HEK293T (cell line): ENCODE data around the gene CBX5.
A peak's percentile ranks its signal among the peaks of the same experiment; 100 is the strongest.

Source experiments
- CTCF ChIA-PET: fragments of 350-600 bp; formaldehyde crosslinking; extraction: SDS; loops from one replicate; lab custom pipeline; 2021; ENCODE audit warnings: antibody characterized with exemption, inconsistent platforms; lab: Yijun Ruan, JAX
- POLR2A ChIA-PET: fragments of 350-600 bp; formaldehyde crosslinking; extraction: SDS; loops from one replicate; lab custom pipeline; 2020; ENCODE audit warnings: antibody characterized with exemption, inconsistent platforms; lab: Yijun Ruan, JAX
- DNase-seq: peaks from one replicate; pipeline ENCODE4 v3.0.0; 2012; ENCODE audit warnings: mixed read lengths; ENCODE audit errors: extremely low spot score
- ARNT ChIP-seq: fragments of 450-650 bp; IDR thresholded peaks from 2 replicates; pipeline ENCODE4 v1.6.1; 2017; ENCODE audit warnings: mild to moderate bottlenecking
- BHLHE40 ChIP-seq: fragments of 450-650 bp; IDR thresholded peaks from 2 replicates; pipeline ENCODE4 v1.6.1; 2016; ENCODE audit warnings: mild to moderate bottlenecking, moderate library complexity, borderline replicate concordance
- CTBP1 ChIP-seq: fragments of 450-650 bp; IDR thresholded peaks from 2 replicates; pipeline ENCODE4 v1.6.1; 2016; ENCODE audit warnings: borderline replicate concordance
- ELF4 ChIP-seq: fragments of 450-650 bp; IDR thresholded peaks from 2 replicates; pipeline ENCODE4 v1.6.1; 2017; ENCODE audit warnings: antibody characterized with exemption
- FOXA1 ChIP-seq: fragments of 450-650 bp; IDR thresholded peaks from 2 replicates; pipeline ENCODE4 v1.6.1; 2016; ENCODE audit warnings: mild to moderate bottlenecking
- FOXK2 ChIP-seq: fragments of 450-650 bp; IDR thresholded peaks from 2 replicates; pipeline ENCODE4 v1.6.1; 2016; ENCODE audit warnings: mild to moderate bottlenecking
- FOXM1 ChIP-seq: fragments of 450-650 bp; IDR thresholded peaks from 2 replicates; pipeline ENCODE4 v1.6.1; 2017; ENCODE audit warnings: mild to moderate bottlenecking, borderline replicate concordance
- HDGF ChIP-seq: fragments of 450-650 bp; IDR thresholded peaks from 2 replicates; pipeline ENCODE4 v1.6.1; 2017; ENCODE audit warnings: antibody characterized with exemption, borderline replicate concordance
- L3MBTL2 ChIP-seq: fragments of 450-650 bp; conservative IDR thresholded peaks from 2 replicates; pipeline ENCODE4 v1.6.1; 2016; ENCODE audit warnings: mild to moderate bottlenecking
- LEF1 ChIP-seq: fragments of 450-650 bp; IDR thresholded peaks from 2 replicates; pipeline ENCODE4 v1.6.1; 2017; ENCODE audit warnings: mild to moderate bottlenecking, borderline replicate concordance
- NFRKB ChIP-seq: fragments of 450-650 bp; IDR thresholded peaks from 2 replicates; pipeline ENCODE4 v1.6.1; 2016; ENCODE audit warnings: mild to moderate bottlenecking, moderate library complexity
- PKNOX1 ChIP-seq: fragments of 450-650 bp; IDR thresholded peaks from 2 replicates; pipeline ENCODE4 v1.6.1; 2016
- SP1 ChIP-seq: fragments of 450-650 bp; IDR thresholded peaks from 2 replicates; pipeline ENCODE4 v1.6.1; 2017
- SUZ12 ChIP-seq: fragments of 450-650 bp; IDR thresholded peaks from 2 replicates; pipeline ENCODE4 v1.6.1; 2016; ENCODE audit warnings: mild to moderate bottlenecking
- TARDBP ChIP-seq: fragments of 450-650 bp; IDR thresholded peaks from 2 replicates; pipeline ENCODE4 v1.6.1; 2016
- ZNF384 ChIP-seq: fragments of 450-650 bp; IDR thresholded peaks from 2 replicates; pipeline ENCODE4 v1.6.1; 2016

The CBX5 gene

DNA sequence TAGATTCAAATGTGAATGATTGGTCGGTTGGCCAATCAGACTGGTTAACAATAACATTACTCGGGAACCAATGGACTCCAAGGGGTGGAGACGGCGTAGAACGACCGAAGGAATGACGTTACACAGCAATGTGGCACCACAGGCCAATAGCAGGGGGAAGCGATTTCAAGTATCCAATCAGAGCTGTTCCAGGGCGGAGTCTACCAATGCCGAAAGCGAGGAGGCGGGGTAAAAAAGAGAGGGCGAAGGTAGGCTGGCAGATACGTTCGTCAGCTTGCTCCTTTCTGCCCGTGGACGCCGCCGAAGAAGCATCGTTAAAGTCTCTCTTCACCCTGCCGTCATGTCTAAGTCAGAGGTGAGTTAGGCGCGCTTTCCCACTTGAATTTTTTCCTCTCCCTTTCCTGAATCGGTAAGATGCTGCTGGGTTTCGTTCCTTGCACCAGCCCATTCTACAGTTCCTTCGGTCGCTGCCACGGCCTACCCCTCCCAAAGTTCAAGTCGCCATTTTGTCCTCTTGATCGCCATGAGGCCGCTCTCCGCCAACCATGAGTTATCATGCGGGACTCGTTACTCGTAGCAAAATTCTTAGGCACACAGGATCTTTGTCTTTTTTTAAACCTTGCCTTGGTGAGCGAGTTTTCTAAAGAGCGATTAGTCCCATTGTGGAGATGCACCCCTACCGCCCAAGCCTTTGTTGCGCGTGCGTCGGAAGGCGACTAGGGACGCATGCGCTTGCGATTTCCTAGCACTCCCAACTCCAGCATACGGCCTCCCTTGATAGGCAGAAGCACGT, 742 bp upstream of the CBX5 start, which contains the start of gene HNRNPA1:
HNRNPA1 (plus strand) TSS at position 259 of the 793 bp plus-strand sequence; CDS start at position 341, 82 bp downstream.
- ChIA-PET CTCF (interaction anchor here (0.7 to 1.4 kb wide), 4 partner anchors 52 to 99 kb away, joined by 3 to 4 read pairs (median 3); no protein-coding TSS in a partner anchor), POLR2A (interaction anchor here (0.6 to 5.2 kb wide), 48 partner anchors 9 to 343 kb away, joined by 3 to 175 read pairs (median 5); partner anchors contain the start of genes COPZ1, HOXC13 and NFE2)
- DNase-seq = peak; percentile 89
- TF ChIP-seq NFRKB (peak; percentile 92), ARNT (no peak), SUZ12 (no peak), SP1 (no peak), ELF4 (peak; percentile 91), PKNOX1 (peak; percentile 99), LEF1 (no peak), L3MBTL2 (peak; percentile 67; the same call in 1 of the 2 replicates)

- TF ChIP-seq LEF1 = no peak
- peak; percentile 16 for TF ChIP-seq L3MBTL2
- no peak for DNase-seq
- CTCF ChIA-PET = interaction anchor here (0.8 kb wide), 1 partner anchor 14 kb away, joined by 4 read pairs; no protein-coding TSS in a partner anchor
- POLR2A ChIA-PET = interaction anchor here (0.6 to 5.2 kb wide), 35 partner anchors 9 to 311 kb away, joined by 3 to 175 read pairs (median 6); partner anchors contain the start of genes COPZ1, HOXC9 and NFE2
Observed at GRCh38 chr12:54279227-54279631, 693 bp downstream of the CBX5 start.

DNA sequence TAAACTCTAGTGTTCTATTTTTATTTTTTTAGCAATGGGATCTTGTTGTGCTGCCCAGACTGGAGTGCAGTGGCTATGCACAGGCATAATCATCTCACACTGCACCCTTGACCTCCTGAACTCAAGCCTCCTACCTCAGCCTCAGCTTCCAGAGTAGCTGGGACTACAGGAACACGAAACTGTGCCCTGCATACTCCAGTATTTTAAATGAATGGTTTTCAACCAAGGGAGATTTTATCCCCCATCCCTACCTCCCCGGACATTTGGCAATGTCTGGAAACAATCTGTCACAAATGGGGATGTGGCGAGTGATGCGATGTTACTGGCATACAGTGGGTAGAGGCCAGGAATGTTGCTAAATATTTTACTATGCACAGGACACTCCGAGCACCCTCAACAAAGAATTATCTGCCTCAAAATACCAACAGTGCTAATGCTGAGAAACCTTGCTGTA, 2.1 kb downstream of the CBX5 start:
- ChIA-PET CTCF (no interaction called here), POLR2A (interaction anchor here (5.2 kb wide), 1 partner anchor 16 kb away, joined by 175 read pairs; no protein-coding TSS in a partner anchor)
- DNase-seq = no peak
- TF ChIP-seq ARNT = no peak
- no peak for TF ChIP-seq NFRKB
- no peak for TF ChIP-seq ZNF384
- TF ChIP-seq PKNOX1 = no peak
- no peak for TF ChIP-seq FOXM1
- no peak for TF ChIP-seq FOXA1
- no peak for TF ChIP-seq CTBP1
- no peak for TF ChIP-seq LEF1

DNA sequence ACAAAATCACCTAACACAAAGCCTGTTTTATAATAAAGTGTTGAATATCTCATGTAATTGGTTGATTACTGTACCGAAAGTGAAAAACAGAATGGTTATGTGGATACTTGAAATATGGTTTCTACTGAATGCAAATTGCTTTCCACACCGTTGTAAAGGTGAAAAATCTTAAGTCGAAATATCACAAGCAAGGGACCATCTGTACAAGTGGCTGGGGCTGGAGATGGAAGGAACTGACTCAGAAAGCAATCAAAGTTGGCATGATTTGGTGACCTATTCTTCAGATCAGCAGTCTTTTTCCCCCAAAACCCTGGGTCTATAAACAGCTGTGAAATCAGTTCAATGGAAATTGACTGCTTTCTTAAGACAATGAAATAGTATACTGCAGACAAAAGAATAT, 3.6 kb downstream of the CBX5 start:
- DNase-seq = no peak
- no peak for TF ChIP-seq L3MBTL2
- no peak for TF ChIP-seq SP1
- no peak for TF ChIP-seq ZNF384
- no peak for TF ChIP-seq ELF4
- TF ChIP-seq TARDBP = no peak
- TF ChIP-seq CTBP1 = no peak
- POLR2A ChIA-PET = interaction anchor here (1.1 to 4.8 kb wide), 2 partner anchors 17 to 49 kb away, joined by 3 to 15 read pairs; partner anchors contain the start of gene COPZ1
- CTCF ChIA-PET = interaction anchor here (1.1 kb wide), 1 partner anchor 24 kb away, joined by 3 read pairs; no protein-coding TSS in a partner anchor

GRCh38 chr12:54273981-54274380, 5.9 kb downstream of the CBX5 start:
- POLR2A ChIA-PET = interaction anchor here (1.6 to 4.8 kb wide), 2 partner anchors 9 to 15 kb away, joined by 5 to 15 read pairs; no protein-coding TSS in a partner anchor
- CTCF ChIA-PET = interaction anchor here (0.6 kb wide), 1 partner anchor 57 kb away, joined by 4 read pairs; no protein-coding TSS in a partner anchor
- peak; percentile 40 for DNase-seq
- peak; percentile 62 for TF ChIP-seq PKNOX1
- TF ChIP-seq FOXA1 = no peak

DNA sequence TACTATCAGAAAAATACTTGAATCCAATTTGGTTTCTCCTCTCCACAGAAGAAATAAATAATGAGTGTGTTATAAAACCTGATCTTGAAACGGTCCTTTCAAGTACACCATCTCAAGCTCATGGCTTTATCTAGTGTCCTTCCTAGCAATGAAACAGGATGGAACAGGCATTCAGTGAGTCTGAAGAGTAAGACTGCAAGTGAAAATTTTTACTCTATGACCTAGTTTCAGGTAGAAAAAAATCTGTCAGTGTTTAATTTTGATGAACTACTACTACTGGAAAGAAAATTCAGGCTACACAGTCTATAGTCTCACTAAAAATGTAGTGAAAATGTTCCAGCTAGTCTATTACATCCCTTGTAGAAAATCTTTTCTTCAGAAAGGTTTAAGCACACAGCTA, 7.7 kb downstream of the CBX5 start:
- POLR2A ChIA-PET = interaction anchor here (0.8 to 6.2 kb wide), 5 partner anchors 7 to 81 kb away, joined by 3 to 59 read pairs (median 6); partner anchors contain the start of genes CBX5 and HNRNPA1
- TF ChIP-seq FOXA1 (no peak), FOXM1 (no peak), LEF1 (no peak), NFRKB (no peak), L3MBTL2 (no peak), ELF4 (no peak), BHLHE40 (no peak), ZNF384 (no peak), PKNOX1 (no peak), SP1 (no peak), ARNT (no peak), SUZ12 (no peak), TARDBP (no peak), CTBP1 (no peak), FOXK2 (no peak), HDGF (no peak)
- CTCF ChIA-PET = interaction anchor here (0.6 to 1.1 kb wide), 2 partner anchors 21 to 497 kb away, joined by 3 to 4 read pairs; no protein-coding TSS in a partner anchor
- no peak for DNase-seq
